Gastroesophageal sphincter (tissue), 3 donors: Measurements from ENCODE around the gene COL4A6.

ENCODE experiments used
- CTCF ChIP-seq, 4 experiments: fragments of 200-600 bp in 2 of 4; fragments of 450-650 bp in 2 of 4; sonication (generic) in 1 of 4; IDR thresholded peaks; one replicate each; pipeline ENCODE4 v1.5.1; 2017 to 2019; ENCODE audit warnings: antibody characterized with exemption in 4 of 4, mild to moderate bottlenecking in 2 of 4, moderate library complexity in 2 of 4
- EP300 ChIP-seq: sonication (generic); formaldehyde crosslinking; IDR thresholded peaks from one replicate; pipeline ENCODE4 v1.6.1; 2017; ENCODE audit warnings: antibody characterized with exemption, mild to moderate bottlenecking
- POLR2A ChIP-seq, 2 donors: fragments of 450-650 bp; IDR thresholded peaks; one replicate each; pipeline ENCODE4 v1.6.1; 2017; ENCODE audit warnings: antibody characterized with exemption in 2 of 2, mild to moderate bottlenecking in 2 of 2, moderate library complexity in 1 of 2
- POLR2AphosphoS5 ChIP-seq: sonication (generic); formaldehyde crosslinking; IDR thresholded peaks from one replicate; pipeline ENCODE4 v1.6.1; 2017; ENCODE audit warnings: antibody characterized with exemption

DNA sequence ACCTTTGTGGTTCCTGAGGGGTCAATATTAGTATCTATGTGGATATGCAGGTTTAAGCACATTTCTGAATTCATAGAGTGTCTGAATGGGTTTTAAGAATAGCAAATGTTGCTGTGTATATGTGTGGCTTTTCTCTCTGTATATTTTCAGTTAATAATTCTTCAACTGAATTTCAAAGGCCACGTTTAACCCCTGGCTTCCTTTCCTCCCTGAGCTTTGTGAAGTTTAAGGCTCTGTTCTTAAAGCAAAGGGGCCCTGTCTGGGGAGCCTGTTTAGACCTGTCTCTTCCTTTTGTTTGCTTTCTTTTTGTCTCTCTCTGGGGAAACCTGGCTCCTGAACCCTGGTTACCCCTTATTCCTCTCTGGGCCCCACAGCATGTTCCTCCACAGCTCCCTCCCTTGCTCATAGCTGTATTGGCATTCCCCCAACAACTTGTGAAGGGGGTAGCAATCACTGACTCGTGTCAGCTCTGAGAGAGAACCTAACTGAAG is 139.1 kb downstream of the COL4A6 start:
- TF ChIP-seq CTCF (IDR thresholded peaks at IDR 0.05) (no peak), POLR2A (IDR thresholded peaks at IDR 0.05) (no peak), POLR2AphosphoS5 (no peak), EP300 (no peak)
